HG03439 (cell line): Measurements from ENCODE around the gene RALB.

ENCODE experiments used
- ATAC-seq: cut with Tn5 transposase; IDR thresholded peaks from one replicate; pipeline ENCODE4 v1.9.1; 2021; ENCODE audit warnings: mild to moderate bottlenecking, moderate library complexity; ENCODE audit not compliant: unreplicated experiment

RALB gene

GRCh38 chr2:120330946-120331822, 78.5 kb downstream of the RALB start:
- ATAC-seq, result no peak

- ATAC-seq, result no peak
These were observed 79.3 kb downstream of the RALB start for GRCh38 chr2:120331903-120332302.

GRCh38 chr2:120332384-120332783, 79.7 kb downstream of the RALB start:
- no peak for ATAC-seq

- ATAC-seq, result no peak
These were observed 81.4 kb downstream of the RALB start for GRCh38 chr2:120334068-120334467.

- no peak for ATAC-seq
These were observed 84.1 kb downstream of the RALB start for GRCh38 chr2:120336749-120337148.

- no peak for ATAC-seq
These were observed 85.4 kb downstream of the RALB start for GRCh38 chr2:120338015-120338414.

GRCh38 chr2:120341977-120342376, 89.3 kb downstream of the RALB start:
- ATAC-seq, result no peak

GRCh38 chr2:120342446-120342845, 89.8 kb downstream of the RALB start:
- ATAC-seq, result no peak

- no peak for ATAC-seq
These were observed 90.4 kb downstream of the RALB start for GRCh38 chr2:120343100-120343432.

GRCh38 chr2:120343433-120344105, 90.9 kb downstream of the RALB start:
- ATAC-seq, result no peak
